ENCODE results near the gene TLR2. TPM values are rescaled to one million over a fixed set of nuclear protein-coding genes. Genes with fewer than 3 reads are reported as not detected.

TLR2 gene
- total and polyA plus RNA-seq, 2 of the 4 experiments (the other 2 are of a cell fraction): under 0.01 to 0.03 TPM

- no TSS peak for BruUV-seq (replicated peaks)
- H3K79me1 ChIP-seq (ENCODE audit: low read depth in 1 of 2, low read length in 2 of 2): no peaks in the 10 kb centered on the region
- H3K36me3 ChIP-seq (ENCODE audit: control insufficient read depth, insufficient read depth, low read length): no peaks in the 10 kb centered on the region
- H2AK9ac ChIP-seq (replicated peaks; ENCODE audit: low read depth, low read length, poor library complexity): no peak overlapping the region
- H2BK120ac ChIP-seq (ENCODE audit: low read depth, low read length): no peak overlapping the region
- H3K4me1 ChIP-seq (ENCODE audit: control insufficient read depth, insufficient read depth, low read length): no peaks in the 10 kb centered on the region
- intact Hi-C loops (cut with micrococcal nuclease): no loop called here
- ATAC-seq (ENCODE audit: low read depth): no peak
- no peaks in the 10 kb centered on the region for H3K27me3 ChIP-seq (ENCODE audit: control insufficient read depth, insufficient read depth, low read length)
- H4K8ac ChIP-seq (ENCODE audit: low read depth in 2 of 2, low read length in 2 of 2): no peak overlapping the region
- no peak overlapping the region for H3K9ac ChIP-seq (ENCODE audit: low read depth, low read length)
- H3K4ac ChIP-seq (ENCODE audit: low read depth, low read length): no peak overlapping the region
- no peak overlapping the region for H2AFZ ChIP-seq (replicated peaks; ENCODE audit: low read length, poor library complexity)
- H4K91ac ChIP-seq (ENCODE audit: insufficient read depth, low read depth, low read length): no peak overlapping the region
- no peak overlapping the region for H3K23ac ChIP-seq (ENCODE audit: low read depth, low read length)
- H3K9me1 ChIP-seq (ENCODE audit: insufficient read depth, low read length): no peaks in the 10 kb centered on the region
- no peak overlapping the region for H2BK20ac ChIP-seq (ENCODE audit: low read depth, low read length)
- DNase-seq: no peak
- no peak overlapping the region for H3K4me3 ChIP-seq (ENCODE audit: insufficient read depth, low read depth, low read length)
- H3K9me3 ChIP-seq (ENCODE audit: control insufficient read depth, insufficient read depth, low read length): no peaks in the 10 kb centered on the region
- dilution Hi-C loops (cut with HindIII; ENCODE audit: low sequenced_read_pairs, unreplicated experiment): no loop called here
- ChIA-PET POLR2A (ENCODE audit: unreplicated experiment) (no interaction called here), CTCF (no interaction called here)
- no peak overlapping the region for H3K27ac ChIP-seq (ENCODE audit: insufficient read depth, low read length)
- H2BK5ac ChIP-seq (ENCODE audit: low read depth, low read length, poor library complexity, severe bottlenecking): no peak overlapping the region
- H2AK5ac ChIP-seq (ENCODE audit: low read depth, low read length): no peak overlapping the region
- H3K56ac ChIP-seq (ENCODE audit: extremely low read depth, insufficient read depth, low read length): no peak overlapping the region
- no peak overlapping the region for H3K18ac ChIP-seq (ENCODE audit: low read depth, low read length)
- no peak overlapping the region for H2BK15ac ChIP-seq (ENCODE audit: low read depth, low read length)
- H4K20me1 ChIP-seq (ENCODE audit: insufficient read depth, low read length): no peaks in the 10 kb centered on the region
- in situ Hi-C loops (cut with MboI; ENCODE audit: low sequenced_read_pairs): no loop called here
- no peak overlapping the region for H3K14ac ChIP-seq (replicated peaks; ENCODE audit: low read depth, low read length)
- TF ChIP-seq CTCF (conservative IDR thresholded peaks at IDR 0.05; ENCODE audit: low read depth, low read length): no peak
- no peak for TF ChIP-seq CHD1 (IDR thresholded peaks at IDR 0.05; ENCODE audit: low read depth, low read length)
- TF ChIP-seq MXI1 (IDR thresholded peaks at IDR 0.05; ENCODE audit: borderline replicate concordance, low read depth, low read length): no peak
- TF ChIP-seq, protein P1, sequence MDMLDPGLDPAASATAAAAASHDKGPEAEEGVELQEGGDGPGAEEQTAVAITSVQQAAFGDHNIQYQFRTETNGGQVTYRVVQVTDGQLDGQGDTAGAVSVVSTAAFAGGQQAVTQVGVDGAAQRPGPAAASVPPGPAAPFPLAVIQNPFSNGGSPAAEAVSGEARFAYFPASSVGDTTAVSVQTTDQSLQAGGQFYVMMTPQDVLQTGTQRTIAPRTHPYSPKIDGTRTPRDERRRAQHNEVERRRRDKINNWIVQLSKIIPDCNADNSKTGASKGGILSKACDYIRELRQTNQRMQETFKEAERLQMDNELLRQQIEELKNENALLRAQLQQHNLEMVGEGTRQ (IDR thresholded peaks at IDR 0.05; ENCODE audit: low read depth, low read length): no peak
- H4K5ac ChIP-seq (ENCODE audit: low read depth, low read length): no peak overlapping the region
- no peak overlapping the region for H3K4me2 ChIP-seq (ENCODE audit: low read depth, low read length)
Measured at GRCh38 chr4:153745651-153746050, 61.6 kb downstream of the TLR2 start.

All from IMR-90 (cell line).